HuH-7 (cell line): Measurements from ENCODE around the gene MEIOB.
A peak's percentile ranks its signal among the peaks of the same experiment; 100 is the strongest.
"Not testable (repeated sequence)": the region's sequence is repeated elsewhere in the genome, so short reads cannot be mapped to it uniquely, and the experiment has no call there.

ENCODE experiments used
- DNase-seq: peaks from one replicate; pipeline ENCODE4 v3.0.0; 2011; ENCODE audit warnings: low spot score

MEIOB gene

GRCh38 chr16:1871974-1872635 lies at the start of gene MEIOB:
Gene MEIOB (minus strand): TSS chr16:1872164. CDS start chr16:1868175, 3,989 bp downstream.
- DNase-seq: no peak

DNA sequence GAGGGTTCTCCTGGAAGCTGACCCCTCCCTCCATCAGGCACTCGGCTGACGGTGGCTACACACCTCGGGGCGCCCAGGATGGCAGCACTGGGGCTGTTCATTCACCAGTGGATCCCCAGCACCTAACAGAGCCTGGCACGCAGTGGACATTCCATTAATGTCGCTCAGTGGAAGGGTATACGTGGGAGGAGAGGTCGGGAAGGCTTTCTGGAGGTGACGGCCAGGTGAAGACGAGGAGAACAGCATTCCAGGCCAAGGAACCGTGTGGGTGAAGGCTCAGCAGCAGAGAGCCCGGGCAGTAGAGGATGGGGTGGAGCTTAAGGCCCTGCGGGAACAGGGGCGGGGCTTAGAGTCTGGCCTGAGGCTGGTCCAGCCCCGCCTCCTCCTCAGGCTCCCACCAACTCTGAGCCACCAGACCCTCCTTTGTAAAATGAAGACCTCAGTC lies 48.8 kb upstream of the MEIOB start:
- no peak for DNase-seq

- not testable (repeated sequence) for DNase-seq
Observed at GRCh38 chr16:1920122-1920521, 48.2 kb upstream of the MEIOB start.

DNA sequence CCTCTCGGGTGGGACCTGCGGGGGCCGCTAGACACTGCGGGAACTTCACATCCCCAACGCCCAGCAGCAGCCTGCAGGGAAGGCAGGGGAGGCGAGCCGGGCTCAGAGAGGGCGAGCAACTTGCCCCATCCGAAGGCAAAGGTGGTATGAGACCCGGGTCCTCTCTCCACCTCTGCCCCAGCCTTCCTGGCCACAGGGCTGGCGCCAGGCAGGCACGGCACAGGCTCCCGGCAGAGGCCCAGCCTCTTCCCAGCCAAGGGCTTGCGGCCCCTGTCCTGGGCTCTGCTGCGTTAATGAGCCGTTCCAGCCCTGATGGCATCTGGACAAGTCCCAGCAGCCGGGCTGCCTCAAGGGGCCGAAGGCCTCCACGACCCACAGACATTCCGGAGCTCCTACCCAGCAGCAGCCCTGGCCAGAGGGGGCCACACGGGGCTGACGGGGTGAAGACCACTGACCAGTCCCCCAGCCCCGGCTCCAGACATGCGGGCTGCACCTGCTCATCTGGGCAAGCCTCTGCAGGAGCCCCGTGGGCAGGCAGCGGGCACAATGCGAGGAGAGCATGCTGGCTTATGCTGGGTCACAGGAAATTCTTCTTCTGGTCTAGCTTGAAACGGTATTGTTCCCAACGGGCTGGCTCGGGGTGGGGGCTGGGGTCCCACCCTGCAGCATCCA lies 47.5 kb upstream of the MEIOB start:
- no peak for DNase-seq

DNA sequence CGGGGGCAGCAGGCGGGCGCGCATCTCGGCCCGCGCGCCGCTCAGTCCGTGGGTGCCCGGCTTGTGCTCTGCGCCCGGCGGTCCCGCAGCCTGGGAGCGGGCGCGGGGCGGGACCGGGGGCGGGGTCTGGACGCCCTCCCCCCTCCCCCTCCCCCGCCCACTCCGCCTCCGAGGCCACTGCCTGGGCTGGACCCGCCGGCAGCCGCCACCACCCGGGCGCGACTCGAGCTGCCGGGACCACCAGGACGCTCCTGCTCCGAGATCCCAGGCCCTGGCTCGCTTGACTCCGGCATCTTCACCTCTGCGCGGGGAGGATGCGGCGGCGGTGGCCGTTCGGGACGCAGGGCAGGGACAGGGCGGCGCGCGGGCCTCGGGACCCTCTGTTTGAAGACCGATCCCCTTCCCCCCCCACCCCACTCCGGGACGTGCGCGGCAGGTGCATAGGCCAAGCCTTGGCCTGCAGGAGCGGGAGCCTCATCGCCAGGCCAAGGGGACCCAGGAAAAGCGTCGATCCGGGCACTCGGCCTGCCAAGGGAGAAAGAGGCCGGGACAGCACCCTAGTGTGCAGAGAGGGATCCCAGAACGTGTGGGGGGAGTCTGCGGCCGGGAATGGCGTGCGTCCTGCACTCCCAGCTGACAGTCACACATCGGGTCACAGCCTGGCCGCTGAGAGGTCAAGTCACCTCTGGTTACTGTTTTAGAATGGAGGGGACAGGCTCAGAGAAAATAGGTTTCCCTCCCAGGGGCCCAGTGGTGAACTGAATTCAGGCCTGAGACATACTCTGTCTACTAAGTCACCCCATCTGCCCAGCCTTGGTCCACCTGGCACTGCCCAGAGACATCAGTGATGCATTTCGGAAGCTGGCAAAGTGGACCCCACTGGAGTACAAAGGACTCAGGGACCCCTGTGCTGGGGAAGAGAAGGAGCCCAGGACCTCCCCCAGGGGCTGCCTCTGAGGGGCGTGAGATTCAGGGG lies 46.7 kb upstream of the MEIOB start, which contains the start of gene HS3ST6:
HS3ST6 (minus strand) TSS at position 65 of the 976 bp plus-strand sequence. CDS start 92 bp downstream, outside the sequence.
- peak; percentile 63 for DNase-seq

DNA sequence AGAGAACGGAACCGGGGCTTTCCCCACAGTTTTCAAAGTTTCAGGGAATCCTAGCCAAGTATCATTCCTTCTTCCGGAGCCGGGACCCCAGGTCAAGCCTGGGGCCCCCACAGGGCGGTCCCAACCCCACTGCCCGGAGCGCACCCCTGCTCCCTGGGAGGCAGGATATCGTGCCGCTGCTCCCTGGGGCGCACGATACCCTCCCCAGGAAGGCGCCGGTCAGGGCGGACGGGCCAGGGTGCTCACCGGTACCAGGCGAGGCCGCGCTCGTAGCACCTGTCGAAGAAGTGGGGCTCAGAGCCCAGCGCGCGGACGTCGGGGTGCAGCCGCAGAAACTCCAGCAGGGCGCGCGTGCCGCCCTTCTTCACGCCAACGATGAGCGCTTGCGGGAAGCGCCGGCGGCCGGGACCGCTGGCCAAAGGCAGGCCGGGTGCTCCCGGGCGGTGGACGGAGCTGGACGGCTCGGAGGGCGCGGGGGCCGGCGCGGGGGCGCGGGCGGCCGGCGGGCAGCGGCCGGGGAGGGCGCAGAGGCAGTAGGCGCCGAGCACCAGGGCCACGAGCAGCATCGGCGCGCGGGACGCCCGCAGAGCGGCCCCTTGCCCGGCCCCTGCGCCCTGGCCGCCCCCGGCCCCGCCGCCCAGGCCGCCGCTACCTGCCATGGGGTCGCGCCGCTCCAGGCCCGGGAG lies 45.8 kb upstream of the MEIOB start:
- DNase-seq: no peak

GRCh38 chr16:1917056-1917664 lies 45.2 kb upstream of the MEIOB start:
- DNase-seq: no peak

DNA sequence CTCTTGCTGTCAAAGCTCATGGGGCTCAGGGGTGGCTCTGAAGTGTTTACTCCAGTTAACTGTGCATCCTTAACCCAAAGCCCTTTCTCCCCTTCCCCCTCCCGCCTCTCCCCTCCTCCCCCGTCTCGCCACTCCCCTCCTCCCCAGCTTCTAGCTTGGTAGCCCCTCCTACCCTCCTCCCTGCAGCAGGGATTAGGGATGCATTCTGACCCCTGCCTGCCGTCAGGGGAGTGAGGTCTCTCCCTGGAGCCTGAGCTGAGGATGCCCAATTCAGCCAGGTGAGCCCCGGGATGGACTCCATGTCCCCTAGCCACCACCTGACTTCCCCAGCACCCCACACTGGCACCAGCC lies 44.7 kb upstream of the MEIOB start:
- DNase-seq: no peak

DNA sequence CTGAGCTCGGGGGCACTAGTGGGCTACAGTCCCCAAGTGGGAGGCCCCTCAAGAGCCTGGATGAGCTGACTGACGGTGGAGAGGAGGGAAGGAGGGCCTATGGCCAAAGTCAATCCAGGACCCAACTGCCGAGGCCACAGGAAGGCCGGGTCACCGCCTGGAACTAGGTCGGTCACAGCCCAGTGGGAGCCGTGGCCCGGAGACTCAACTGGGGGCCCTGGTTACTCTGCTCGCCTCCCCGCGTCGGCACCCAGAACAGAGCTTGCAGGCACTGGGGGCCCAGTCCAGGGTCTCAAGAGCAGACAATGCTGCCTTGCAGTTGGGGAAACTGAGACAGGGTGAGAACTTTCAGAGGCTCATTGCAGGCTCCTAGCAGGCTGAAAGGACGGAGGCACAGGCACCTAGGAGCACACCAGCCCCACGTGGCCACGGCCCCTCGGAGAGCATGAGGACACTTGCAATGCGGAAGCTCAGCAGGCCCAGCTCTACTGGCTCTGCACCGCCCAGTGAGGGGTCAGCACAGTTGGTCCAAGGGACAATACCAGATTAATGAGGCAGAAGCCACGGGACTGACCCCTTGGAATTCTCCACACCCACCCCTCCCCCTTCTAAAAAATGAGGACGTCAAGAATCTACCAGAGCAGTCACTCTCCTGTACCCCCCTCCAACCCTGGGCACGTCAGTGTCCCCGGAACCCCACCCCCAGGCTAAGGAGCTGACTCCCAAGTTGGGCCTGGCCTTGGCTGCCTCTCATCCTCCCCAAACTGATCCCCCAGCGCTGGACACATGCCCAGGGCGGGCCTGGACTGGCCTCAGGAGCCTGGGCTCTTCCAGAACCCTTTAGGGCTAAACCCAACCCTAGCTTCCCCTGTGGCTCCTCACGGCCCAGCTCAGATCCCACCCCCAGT lies 44.0 kb upstream of the MEIOB start:
- DNase-seq: no peak

GRCh38 chr16:1914988-1915387 lies 43.0 kb upstream of the MEIOB start:
- no peak for DNase-seq

DNA sequence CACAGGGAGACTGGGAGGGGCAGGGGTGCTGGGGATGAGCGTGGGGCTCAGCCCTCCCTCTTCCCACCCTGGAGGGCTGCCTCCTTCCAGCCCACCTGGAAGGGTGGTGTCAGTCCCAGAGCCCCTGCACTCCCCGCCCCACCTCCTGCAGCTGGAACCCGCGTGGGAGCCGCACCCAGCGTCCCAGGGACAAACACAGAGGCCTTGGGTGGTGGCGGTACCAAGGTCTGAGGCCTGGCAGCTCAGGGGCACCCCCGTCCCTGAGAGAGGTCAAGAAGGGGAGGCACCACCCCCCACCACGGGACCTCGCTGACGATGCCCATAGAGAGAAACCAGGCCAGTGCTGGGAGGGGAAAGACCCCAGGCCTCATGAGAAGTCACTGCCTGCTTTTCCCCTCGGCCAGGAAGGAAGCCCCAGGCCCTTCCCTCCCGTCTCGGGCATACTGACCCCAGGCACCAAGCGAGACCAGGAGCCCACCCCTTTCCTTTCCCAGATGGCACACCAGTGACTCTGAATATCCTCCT lies 42.2 kb upstream of the MEIOB start:
- no peak for DNase-seq

DNA sequence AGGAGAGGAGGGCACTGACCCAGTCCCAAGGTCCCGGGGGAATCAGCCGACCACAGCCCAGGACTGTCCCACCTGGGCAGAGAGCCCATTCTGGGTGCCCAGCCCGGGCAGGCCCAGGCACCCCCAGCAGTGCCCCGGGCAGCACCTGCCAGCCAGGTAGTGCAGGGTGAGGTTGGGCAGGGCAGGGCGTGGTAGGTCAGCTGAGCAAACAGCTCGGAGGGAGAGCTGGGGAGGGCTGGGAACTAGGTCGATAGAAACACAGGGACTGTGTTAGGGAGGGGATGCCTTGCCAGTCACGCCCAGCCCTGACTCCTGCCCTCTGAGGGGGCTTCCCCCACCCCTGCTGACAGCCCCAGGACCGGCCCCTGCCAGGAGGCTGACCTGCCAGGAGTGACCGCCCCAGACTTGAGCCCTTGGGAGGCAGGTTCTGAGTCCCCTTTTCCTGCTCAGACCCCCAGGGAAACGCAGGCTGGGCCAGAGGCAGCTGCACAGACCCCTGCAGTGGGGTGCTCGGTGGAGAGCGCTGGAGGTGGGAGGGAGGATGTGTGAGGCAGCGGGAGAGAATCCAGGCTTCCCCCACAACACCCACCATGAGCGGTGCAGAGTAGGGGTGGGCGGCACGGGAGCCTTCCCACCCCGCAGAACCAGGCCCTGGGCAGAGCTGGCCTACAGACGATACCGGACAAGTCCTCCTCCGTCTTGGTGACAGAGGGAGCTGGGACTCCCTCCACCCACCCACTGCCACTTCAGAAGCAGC lies 41.5 kb upstream of the MEIOB start:
- no peak for DNase-seq

DNA sequence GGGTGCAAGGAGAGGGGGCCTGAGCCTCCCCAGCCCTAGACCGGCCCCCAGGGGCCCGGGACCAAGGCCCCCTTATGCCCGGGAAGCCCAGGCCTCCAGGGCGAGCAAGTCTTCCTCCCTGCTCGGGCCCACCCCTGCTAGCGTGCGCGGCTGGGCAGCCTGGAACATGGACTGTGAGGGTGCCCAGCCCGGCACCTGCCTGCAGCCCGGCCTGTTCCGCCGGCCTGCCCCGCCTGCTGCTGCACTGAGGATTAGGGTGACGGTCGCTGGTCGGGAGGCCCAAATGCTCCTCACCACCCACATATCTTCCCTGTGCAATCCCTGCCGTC lies 40.2 kb upstream of the MEIOB start:
- DNase-seq: no peak

- DNase-seq: no peak
Observed at GRCh38 chr16:1911467-1912214, 39.7 kb upstream of the MEIOB start.

DNA sequence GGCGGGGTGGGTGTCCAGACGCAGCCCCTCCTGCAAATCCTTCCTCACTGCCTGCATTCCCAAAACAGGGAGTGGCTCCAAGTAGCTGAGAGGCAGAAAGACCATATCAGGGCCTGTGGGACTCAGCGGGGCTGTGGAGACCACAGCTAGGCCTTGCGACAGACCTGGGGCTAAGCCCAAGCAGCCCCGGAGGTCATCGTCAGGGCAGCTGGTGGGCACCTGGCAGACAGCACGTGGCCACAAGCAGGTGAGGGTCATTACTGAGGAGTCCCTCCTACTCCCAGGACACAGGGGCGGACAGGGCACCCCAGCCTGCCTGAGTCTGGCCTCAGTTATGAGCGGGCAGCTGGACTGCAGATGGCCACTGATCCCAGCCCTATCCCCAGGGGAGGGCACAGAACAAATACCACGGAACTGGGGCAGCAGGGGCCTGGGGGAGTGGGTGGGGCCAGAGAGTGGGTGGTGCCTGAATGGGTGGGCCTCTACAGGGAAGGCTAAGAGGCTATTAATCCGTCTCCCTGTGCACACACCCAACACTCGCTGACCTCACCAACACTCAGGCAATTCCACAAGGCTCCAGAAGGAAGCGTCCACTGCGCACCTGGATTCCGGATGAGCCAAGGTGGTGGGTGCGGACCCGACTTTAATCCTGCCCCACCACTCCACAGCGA lies 37.7 kb upstream of the MEIOB start:
- DNase-seq: peak; percentile 58

DNA sequence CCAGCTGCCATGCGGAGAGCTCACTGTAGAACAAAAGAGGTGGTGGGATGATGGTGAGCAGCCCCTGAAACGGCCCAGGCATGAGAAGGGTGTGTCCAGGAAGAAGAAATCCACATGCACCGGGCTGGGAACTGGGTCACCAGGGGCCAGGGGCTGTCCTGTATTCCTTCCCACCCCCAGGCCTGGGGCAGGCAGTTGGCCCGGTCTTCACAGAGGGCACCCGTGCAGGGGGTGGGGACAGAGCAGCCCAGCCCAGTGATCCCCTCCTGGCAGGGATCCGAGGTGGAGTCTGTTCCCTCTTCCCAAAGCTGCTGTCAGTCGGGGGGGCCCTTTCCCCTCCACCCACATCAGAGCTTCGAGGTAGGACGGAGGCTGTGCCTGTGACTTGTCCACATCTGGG lies 37.0 kb upstream of the MEIOB start:
- no peak for DNase-seq

DNA sequence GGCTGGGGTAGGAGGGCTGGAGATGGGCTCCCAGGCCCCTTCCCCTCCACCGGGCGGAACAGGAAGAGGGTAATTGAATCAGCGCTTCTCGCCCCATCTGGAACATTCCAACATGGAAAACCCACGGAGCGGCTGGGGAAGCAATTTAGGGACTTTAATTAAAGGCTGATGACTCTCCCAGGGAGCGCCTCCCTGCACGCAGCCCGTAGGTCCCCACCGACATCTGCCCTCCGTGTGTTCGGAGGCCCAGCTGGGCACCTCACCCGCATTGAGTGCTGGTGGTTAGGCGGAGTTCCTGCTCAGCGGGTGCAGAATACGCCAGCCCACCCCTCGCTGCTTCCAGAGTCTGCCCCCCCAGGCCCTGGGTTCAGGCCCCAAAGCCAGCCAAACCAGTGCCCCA lies 36.2 kb upstream of the MEIOB start:
- no peak for DNase-seq

- no peak for DNase-seq
Observed at GRCh38 chr16:1907226-1907860, 35.4 kb upstream of the MEIOB start.
